ENCODE data around the gene DOCK8.
"Not testable (repeated sequence)": the region's sequence is repeated elsewhere in the genome, so short reads cannot be mapped to it uniquely, and the experiment has no call there.

- TF ChIP-seq CTCF (optimal IDR thresholded peaks at IDR 0.05 in 1 of 3, IDR thresholded peaks at IDR 0.05 in 1 of 3, conservative IDR thresholded peaks at IDR 0.05 in 1 of 3; ENCODE audit: extremely low read depth in 1 of 3, insufficient read depth in 2 of 3, low read length in 3 of 3); EZH2 (IDR thresholded peaks at IDR 0.05; ENCODE audit: low read length): not testable (repeated sequence)
Observed at GRCh38 chr9:178140-178825, 36.4 kb upstream of the DOCK8 start.
